GM21576 (cell line): ENCODE data around the gene COPB1.
"Not testable (repeated sequence)": the region's sequence is repeated elsewhere in the genome, so short reads cannot be mapped to it uniquely, and the experiment has no call there.

Source experiments
- ATAC-seq: cut with Tn5 transposase; IDR thresholded peaks from one replicate; pipeline ENCODE4 v1.9.1; 2021; ENCODE audit warnings: mild to moderate bottlenecking, moderate library complexity; ENCODE audit not compliant: unreplicated experiment

Gene COPB1, protein sequence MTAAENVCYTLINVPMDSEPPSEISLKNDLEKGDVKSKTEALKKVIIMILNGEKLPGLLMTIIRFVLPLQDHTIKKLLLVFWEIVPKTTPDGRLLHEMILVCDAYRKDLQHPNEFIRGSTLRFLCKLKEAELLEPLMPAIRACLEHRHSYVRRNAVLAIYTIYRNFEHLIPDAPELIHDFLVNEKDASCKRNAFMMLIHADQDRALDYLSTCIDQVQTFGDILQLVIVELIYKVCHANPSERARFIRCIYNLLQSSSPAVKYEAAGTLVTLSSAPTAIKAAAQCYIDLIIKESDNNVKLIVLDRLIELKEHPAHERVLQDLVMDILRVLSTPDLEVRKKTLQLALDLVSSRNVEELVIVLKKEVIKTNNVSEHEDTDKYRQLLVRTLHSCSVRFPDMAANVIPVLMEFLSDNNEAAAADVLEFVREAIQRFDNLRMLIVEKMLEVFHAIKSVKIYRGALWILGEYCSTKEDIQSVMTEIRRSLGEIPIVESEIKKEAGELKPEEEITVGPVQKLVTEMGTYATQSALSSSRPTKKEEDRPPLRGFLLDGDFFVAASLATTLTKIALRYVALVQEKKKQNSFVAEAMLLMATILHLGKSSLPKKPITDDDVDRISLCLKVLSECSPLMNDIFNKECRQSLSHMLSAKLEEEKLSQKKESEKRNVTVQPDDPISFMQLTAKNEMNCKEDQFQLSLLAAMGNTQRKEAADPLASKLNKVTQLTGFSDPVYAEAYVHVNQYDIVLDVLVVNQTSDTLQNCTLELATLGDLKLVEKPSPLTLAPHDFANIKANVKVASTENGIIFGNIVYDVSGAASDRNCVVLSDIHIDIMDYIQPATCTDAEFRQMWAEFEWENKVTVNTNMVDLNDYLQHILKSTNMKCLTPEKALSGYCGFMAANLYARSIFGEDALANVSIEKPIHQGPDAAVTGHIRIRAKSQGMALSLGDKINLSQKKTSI

DNA sequence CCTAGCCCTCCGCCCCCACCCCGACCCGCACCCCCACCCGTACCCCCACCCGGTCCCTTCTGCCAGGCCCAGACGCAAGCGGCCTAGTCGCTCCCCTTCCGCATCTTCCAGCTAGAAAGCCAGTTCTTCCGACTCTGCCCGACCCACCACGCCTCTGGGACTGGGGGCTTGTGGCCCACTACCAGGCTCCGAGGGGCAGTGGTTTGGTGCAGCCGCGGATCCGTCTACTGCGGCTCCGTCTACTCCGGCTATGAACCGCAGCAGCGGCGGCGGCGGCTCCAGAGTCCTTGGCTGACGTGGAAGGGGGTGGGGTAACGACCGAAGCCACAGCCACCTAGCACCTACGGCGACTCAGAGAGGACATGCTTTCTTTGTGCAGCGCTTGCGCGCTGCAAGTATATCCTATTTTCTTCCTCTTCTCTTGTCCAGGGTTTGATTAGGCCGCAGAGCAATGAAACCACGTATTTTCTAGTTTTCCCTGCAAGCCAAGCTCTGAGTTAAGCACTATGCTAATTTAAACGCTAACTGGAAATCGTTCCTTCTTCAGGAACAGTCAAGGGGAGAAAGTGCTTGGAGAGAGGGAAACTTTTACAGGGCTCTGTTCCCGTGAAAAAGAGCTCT is at the start of gene COPB1:
Gene COPB1, minus strand, starts transcription at position 252 of the 621 bp plus-strand sequence. CDS start 883 bp downstream, outside the sequence.
- peak; percentile 89 for ATAC-seq

DNA sequence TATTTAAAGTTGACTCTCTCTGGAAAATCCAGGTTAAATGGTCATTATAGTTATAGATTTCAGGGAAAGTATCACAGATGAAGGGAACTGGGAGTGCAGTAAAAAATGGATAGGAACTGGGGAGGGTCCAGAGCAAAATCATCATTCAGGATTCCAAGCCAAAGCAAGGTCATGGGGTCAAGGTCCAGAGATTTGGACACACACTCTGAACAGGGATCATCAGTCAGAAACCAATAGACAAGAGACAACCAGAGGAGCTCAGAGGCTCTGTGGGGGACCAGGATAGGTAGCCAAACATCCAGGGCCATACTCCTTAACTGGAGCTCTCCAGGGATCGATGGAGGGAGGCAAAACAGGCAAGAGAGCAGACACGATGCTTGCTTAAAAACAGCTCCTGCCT is 47.8 kb upstream of the COPB1 start:
- ATAC-seq = no peak

DNA sequence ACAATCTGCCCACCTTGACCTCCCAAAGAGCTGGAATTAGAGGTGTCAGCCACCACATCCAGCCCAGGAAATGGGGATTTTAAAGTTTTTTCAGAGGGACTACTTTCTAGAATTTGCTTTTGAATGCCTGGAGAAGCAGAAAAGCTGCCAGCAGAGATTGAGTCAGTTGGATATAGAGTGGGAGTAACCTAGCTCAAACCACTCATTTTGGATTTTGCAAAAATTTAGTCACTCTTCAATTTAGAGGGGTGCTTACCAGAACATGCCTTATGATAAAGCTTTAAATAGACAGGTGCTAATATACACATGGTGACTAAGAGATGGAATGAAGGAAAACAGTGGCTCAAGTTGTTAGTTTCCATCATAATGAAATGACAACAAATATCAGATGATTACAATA is 47.1 kb upstream of the COPB1 start:
- no peak for ATAC-seq

DNA sequence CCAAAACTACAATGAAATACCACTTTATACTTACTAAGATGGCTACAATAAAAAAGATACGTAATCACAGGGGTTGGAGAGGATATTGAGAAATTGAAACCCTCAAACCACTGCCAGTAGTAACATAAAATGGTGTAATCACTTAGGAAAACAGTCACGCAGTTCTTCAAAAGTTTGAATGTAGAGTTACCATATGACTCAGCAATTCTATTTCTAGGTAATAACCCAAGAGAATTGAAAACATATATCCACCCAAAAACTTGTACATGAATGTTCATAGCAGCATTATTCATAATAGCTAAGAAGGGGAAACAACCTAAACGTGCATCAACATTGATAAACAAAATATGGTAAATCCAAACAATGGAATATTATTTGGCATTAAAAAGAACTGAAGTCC is 45.0 kb upstream of the COPB1 start:
- ATAC-seq = peak; percentile 89

DNA sequence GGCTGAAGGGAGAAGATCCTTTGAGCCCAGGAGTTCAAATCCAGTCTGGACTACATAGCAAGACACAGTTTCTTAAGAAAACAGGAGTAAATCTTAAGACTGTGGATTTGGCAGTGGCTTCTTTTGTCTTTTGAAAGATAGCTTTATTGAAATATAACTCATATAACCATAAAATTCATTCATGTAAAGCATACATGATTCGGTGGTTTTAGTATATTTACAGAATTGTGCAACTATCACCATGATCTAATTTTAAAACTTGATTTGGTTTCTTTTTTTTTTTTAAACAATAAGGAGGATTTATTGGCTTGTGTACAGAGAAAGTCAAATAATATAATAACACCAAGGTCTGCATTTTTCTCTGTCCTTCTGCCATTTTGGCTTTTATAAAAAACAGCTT is 43.6 kb upstream of the COPB1 start:
- ATAC-seq = no peak

DNA sequence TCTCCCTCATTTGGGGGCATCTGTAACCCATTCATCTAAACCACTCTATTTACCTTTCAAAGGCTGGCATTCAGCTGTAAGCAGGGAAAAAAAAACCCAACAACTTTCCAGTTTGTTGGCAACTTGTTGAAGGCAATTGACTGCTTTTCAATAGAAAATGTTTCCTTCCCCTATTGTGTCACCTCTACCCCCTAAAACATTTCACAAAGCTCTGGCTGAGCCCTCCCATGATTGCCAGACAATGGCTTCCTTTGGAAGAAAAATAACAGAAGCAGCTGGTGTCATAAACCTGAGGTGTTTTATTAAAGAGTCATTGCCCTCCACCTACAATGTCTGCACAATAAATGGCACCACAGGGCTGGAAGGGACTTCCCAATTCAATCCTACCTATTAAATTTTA is 42.7 kb upstream of the COPB1 start:
- no peak for ATAC-seq

DNA sequence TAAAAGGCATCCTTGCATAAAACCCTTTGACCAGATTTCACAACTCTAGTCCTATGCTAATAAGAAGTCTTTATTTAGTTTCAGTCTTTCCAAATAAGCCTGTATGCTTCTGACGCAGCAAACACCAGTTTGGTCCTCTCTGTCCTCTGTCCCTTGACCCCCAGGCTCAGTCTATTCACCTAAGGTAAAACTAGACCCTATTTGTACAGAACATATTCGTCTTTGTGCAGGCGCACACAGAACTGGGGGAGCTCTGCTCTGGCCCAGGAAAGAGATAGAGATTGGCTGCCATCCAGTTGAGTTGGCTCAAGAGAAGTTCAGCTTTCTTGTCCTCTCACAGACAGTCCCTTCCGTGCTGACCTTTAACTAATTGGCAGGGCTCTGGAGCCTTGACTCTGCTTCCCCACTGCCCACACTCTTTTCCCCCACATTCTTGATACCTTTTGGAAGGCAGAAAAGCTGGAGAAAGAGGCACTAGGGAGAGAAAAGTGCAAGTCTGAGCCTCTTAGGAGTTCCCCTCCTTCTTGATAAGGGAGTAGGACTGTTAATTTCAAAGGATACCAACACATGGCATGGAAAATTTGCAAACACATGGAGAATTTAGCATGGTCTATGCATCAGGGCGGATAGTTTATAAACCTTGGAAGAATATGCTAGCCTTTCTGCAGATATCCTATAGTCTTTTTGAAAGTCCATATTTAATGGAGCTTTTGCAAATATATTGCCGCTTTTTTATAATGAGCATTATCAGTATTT is 41.8 kb upstream of the COPB1 start:
- ATAC-seq = no peak

DNA sequence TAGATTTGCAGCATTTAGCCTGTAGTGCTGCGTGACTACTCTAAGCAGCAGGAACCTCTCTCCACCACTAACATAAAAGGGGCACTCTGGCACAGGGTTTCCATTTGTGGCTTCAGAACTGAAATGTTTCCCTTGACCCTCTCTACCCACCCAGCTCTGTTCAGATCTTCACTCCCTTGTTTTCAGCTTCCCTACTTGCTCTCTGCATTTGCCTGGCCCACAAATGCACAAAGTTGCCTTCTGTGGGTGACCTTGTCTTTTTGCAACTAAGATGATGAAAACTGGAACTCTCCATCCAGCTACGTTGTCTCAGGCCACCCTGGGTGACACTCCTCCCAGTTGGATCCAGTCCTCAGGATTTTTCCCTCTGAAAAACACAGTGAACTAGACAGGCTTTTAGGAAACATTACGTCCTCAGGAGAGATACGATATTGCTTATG is 40.4 kb upstream of the COPB1 start:
- ATAC-seq = no peak

DNA sequence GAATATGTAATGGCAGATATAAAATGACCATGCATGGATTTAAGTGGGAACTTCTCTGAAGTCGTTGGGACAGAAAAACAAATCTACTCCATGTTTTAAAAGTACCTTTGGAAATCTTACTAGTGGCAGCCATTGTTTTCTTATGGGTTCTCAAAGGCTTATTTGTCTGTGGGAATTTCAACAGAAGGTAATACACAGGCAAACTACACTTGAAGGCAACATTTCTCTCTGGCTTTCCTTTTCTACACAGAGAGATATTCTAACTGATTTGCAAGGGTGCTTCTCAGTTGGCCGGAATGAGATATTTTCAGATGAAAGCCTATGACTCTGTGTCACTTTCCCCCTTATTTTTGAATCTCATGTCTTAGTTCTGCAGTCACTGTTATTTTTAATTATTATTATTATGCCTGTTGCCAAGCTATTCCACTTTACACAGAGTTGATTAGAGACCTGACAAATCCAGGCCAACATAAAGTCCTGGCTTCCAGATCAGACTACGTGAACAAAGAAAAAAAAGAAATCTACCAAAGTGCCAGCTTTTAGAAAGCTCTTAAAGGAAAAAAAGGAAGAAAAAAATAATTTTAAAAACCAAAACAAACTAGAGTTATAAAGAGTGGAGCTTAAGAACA is 39.4 kb upstream of the COPB1 start:
- ATAC-seq = no peak

DNA sequence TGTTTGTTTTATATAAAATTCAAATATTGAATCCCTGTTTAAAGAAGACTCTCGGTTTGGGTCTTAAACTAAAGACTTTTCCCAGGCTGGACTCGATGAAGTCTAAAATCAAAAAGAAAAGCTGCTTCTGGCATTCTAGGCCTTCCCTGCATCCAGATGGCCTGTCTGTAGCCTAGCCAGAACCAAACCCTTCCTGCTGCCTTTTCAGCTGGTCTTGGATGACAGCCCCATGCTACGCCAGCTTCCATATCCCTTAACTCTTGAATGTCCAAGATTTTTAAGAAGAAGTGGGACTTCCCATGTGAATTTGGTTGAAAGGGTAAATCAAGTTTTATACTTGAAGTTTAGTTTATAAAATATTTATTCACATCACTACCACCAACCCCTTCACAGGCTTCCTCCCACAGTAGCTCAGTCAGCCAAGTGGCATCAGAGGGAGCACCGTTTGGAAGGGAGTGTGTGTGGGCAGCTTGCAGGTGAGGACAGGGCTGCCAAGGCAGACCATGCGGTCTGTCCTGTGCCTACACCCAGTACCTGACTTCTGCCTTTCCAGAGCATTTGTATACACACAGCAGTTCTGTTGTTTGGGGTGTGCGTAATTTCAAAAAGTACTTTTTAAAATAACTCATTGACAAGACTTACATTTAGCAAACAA is 38.8 kb upstream of the COPB1 start:
- no peak for ATAC-seq

DNA sequence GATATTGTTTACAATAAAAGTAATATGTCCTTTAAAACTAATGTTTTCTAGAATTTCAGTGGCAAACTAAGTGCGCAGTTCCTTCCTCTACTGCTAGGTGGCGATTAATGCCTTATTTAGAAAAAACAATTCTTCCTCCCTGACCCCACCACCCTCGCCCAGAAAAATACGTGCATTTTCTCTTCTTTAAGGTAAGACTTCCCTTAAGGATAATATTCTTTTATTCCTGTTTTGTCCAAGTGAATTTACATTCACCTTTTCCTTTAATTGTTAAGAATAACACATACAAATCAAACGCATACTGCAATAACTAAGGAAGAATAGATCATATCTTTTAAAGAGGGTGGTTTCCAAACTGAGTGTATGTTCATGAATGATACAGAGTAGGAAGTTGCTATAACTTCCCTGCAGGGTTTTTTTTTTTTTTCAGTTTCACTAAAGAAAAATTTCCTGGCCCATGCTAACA is 37.6 kb upstream of the COPB1 start:
- peak; percentile 82 for ATAC-seq

DNA sequence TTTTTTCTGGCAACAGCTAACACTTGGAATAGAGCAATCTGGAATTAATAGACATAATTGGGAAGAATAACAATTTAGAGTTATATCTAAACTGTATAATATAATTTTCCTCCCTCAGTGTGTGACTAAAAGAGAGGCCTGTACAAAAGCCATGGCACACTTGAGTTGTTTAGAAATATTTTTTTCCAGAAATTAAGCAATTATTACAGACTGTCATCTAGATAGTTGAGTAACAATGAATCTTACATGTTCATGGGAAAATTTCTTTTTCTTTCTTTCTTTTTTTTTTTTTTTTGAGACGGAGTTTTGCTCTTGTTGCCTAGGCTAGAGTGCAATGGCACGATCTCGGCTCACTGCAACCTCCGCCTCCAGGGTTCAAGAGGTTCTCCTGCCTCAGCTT is 35.6 kb upstream of the COPB1 start:
- ATAC-seq = not testable (repeated sequence)

DNA sequence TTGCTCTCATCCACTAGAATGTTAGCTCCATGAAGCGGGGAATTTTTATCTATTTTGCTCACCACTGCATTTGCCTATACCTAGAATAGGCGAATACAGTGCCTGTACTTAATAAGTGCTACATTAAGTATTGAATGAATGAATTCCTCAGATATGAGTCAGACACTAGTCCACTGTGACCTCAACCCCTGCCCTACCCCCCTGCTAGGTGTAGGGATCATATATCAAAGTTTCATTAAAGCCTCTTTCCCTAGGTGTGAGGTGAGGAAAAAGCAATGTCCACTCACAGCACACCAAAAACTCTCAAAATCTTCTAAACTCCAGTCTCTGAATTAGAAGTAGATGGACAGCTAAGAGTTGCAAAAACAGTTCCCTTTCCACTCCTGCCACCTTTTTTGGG is 30.3 kb upstream of the COPB1 start:
- ATAC-seq = no peak

DNA sequence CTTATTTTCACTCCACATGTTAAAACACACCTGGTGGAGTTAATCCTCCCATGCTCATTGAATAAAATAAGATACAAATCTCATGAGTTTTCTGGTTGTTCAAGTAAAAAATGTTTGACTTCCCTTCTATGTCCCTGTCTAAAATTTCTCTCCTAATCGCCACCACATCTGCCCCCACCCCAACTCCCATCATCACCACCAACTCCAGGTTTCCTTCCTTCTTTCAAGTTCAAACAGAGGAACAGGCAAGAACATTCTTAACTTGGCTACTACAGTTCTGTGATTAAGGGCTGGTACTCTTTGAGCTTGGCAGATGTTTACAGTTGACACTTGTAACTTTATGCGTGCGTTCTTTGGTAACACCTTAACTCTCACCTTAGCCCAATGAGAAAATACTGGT is 29.7 kb upstream of the COPB1 start:
- ATAC-seq = no peak

DNA sequence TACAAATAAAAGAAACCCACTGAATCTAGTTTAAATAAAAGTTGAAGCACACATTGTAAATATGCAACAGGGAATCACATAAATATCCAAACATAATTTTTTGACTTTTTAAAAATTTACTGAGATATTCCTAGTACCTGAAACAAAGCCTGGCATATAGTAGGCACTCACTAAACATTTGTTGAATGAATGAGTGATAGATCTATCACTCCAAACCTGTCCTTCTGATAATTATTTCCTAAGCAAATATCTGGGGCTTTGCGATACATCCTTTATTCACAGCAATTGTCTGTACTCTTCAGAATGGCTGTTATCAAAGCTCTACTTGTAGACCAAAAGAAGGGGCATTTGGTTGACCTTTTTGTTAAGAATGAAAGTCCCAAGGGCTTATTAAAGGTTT is 23.2 kb upstream of the COPB1 start:
- no peak for ATAC-seq

DNA sequence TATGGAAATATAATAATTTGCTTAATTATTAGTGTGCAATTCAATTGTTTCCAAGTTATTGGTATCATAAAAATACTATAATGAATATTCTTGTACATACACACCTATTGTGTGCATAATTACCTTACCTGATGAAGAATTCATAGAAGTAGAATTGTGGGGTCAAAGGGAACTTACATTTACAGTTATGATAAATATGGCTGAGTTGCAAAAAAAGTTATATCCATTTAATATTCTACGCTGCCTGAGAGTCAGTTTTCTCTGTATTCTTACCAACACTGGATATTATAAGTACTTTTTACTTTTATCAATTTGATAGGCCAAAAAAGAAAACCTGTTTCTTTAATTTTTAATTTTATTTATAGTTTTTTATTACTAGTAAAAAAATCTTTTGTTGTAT is 22.6 kb upstream of the COPB1 start:
- no peak for ATAC-seq

DNA sequence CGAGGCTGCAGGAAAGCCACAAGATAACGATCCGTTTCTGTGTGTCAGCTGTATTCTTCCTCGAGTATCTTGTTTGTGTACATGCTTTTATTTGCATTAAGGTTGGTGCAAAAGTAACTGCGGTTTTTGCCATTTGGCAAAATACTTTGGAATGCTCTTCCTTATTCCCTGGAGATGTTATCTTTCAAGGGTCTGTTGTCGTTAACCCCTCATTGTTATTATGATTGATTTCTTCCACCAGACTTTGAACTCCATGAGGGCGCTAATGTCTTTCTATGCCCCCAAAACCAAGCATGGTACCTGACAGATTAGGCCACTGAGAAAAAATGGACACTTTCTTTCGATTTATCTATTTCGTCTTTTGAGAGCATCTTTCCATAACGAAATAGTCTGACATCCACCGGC is 21.1 kb upstream of the COPB1 start:
- ATAC-seq = no peak

DNA sequence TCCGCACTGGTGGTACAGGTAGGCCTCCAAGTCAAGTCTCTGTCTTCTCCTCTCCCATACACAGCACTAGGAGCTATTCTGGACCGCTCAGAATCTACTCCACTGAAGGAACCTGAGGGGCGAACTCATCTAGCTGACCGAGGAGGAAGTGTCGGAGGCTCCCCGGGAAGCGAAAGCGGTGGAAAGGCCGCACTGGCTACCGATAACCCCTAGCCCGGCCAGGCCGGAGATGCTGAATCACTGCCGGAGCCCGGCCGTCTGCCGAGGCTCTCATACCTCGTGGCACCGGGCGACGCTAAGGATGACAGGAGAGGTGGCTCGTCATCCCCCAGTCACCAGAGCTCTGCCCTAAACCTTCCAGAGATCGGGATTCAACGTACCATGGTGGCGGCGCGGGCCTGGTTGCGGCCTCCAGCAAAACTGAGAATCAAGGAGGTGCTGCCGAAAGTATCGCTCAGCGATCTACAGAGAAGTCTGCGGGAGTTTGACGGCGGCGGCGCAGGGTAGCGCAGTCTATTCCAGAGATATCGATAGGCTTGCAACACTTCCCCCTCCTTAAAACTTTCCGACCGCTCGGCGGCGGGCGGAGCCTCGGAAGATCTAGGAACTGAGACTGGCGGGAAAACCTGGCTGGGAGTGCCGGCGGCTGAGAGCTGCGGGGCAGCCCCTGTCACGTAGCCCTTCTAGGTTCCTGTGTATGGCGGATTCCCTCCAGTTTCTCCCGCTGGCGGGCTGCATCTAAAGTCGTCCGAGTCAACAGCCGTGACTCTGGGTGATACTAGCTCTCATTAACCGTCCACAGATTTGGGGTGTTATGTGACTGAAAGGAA is 20.5 kb upstream of the COPB1 start, which contains the start of gene PSMA1:
Gene PSMA1, minus strand, starts transcription at position 470 of the 830 bp plus-strand sequence. Its CDS starts 87 bp downstream, at position 383.
- ATAC-seq = peak; percentile 95

DNA sequence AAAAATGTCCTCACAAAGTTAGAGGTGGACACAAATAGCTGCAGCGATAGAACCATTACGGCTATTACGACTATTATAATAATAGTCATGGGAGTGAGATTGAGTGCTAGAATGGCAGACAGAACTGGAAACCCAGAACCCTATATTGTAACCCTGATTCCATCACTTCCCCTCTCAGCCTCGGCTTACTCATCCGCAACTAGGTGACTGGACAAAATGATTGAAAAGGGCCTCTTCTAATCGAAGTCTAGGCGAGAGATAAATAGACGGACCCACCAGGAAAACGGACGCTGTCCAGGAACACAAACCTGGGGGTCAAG is 19.9 kb upstream of the COPB1 start:
- ATAC-seq = peak; percentile 3
